Omental fat pad (tissue), 4 donors: ENCODE results near the gene BMPER. TPM values are rescaled to one million over a fixed set of nuclear protein-coding genes. Genes with fewer than 3 reads are reported as not detected.

Experiments
- ATAC-seq: fragments of 150-250 bp; one replicate; pipeline ENCODE4 v1.9.1; 2016; ENCODE audit warnings: mild to moderate bottlenecking, moderate library complexity; ENCODE audit not compliant: low FRiP score
- DNase-seq: peaks from one replicate; pipeline ENCODE4 v3.0.0-alpha.2; 2019; ENCODE audit warnings: low spot score
- CTCF ChIP-seq, 3 donors: fragments of 450-650 bp; IDR thresholded peaks; one replicate each; pipeline ENCODE4 v1.5.1; 2016 to 2017; ENCODE audit warnings: antibody characterized with exemption in 3 of 3, mild to moderate bottlenecking in 3 of 3, moderate library complexity in 2 of 3
- total RNA-seq, 4 donors: library from RNA; depleted of rRNA; stranded (reverse); fragments of >200 nt; gene quantifications; one replicate each; pipeline ENCODE4 v1.1.0, GENCODE V29; 2016

The BMPER gene
- total RNA-seq, 4 donors from 2014 or later, result 5.4 to 32.5 (median 16.6) TPM

GRCh38 chr7:33932832-33933468 lies 27.6 kb downstream of the BMPER start:
- TF ChIP-seq CTCF (IDR thresholded peaks at IDR 0.05), result peak in 2 of 3 donors; percentile 69 to 82
- peak; percentile 85 for ATAC-seq
- DNase-seq, result peak; percentile 57

GRCh38 chr7:33933611-33934281 lies 28.4 kb downstream of the BMPER start:
- ATAC-seq, result no peak

GRCh38 chr7:33934391-33934790 lies 29.1 kb downstream of the BMPER start:
- no peak for TF ChIP-seq CTCF (IDR thresholded peaks at IDR 0.05)
- DNase-seq, result no peak
- no peak for ATAC-seq

More at GRCh38 chr7:33933611-33934281, 28.4 kb downstream of the BMPER start:
- no peak for TF ChIP-seq CTCF (IDR thresholded peaks at IDR 0.05)
- DNase-seq, result no peak

- no peak for TF ChIP-seq CTCF (IDR thresholded peaks at IDR 0.05)
- ATAC-seq, result no peak
- DNase-seq, result no peak
Observed at GRCh38 chr7:33936503-33936902, 31.2 kb downstream of the BMPER start.

- ATAC-seq (no peak), DNase-seq (no peak)
- TF ChIP-seq CTCF (IDR thresholded peaks at IDR 0.05), result no peak
Observed at GRCh38 chr7:33937871-33938270, 32.5 kb downstream of the BMPER start.

- TF ChIP-seq CTCF (IDR thresholded peaks at IDR 0.05), result no peak
- no peak for ATAC-seq
- no peak for DNase-seq
Observed at GRCh38 chr7:33939121-33939520, 33.8 kb downstream of the BMPER start.

- DNase-seq (no peak), ATAC-seq (no peak)
- no peak for TF ChIP-seq CTCF (IDR thresholded peaks at IDR 0.05)
Observed at GRCh38 chr7:33940503-33940902, 35.2 kb downstream of the BMPER start.
